IPS-18a (cell line): ENCODE measurements around the gene RARS1.
A peak's percentile ranks its signal among the peaks of the same experiment; 100 is the strongest.

Experiments used
- H3K27ac ChIP-seq: one replicate; pipeline ENCODE4 v1.5.1; 2013; ENCODE audit warnings: low read length
- H3K27me3 ChIP-seq: one replicate; pipeline ENCODE4 v1.6.1; 2013; ENCODE audit warnings: mild to moderate bottlenecking, low read length; ENCODE audit not compliant: control insufficient read depth, insufficient read depth
- H3K36me3 ChIP-seq: one replicate; pipeline ENCODE4 v1.6.1; 2013; ENCODE audit warnings: low read depth, low read length; ENCODE audit not compliant: control insufficient read depth
- H3K4me1 ChIP-seq: one replicate; pipeline ENCODE4 v1.6.1; 2013; ENCODE audit warnings: low read depth, low read length; ENCODE audit not compliant: control insufficient read depth
- H3K4me3 ChIP-seq: one replicate; pipeline ENCODE4 v1.5.1; 2013; ENCODE audit warnings: low read length
- H3K9ac ChIP-seq: one replicate; pipeline ENCODE4 v1.6.1; 2013; ENCODE audit warnings: mild to moderate bottlenecking, low read length, moderate library complexity
- H3K9me3 ChIP-seq: one replicate; pipeline ENCODE4 v1.6.1; 2013; ENCODE audit warnings: low read depth, low read length; ENCODE audit not compliant: control insufficient read depth

The RARS1 gene

GRCh38 chr5:168486136-168486879, at the start of gene RARS1:
TSS of gene RARS1 (plus strand) at chr5:168486471. CDS start at chr5:168486499, 28 bp downstream.
- peaks cover 28% of the 10 kb centered on the region for H3K36me3 ChIP-seq
- H3K9me3 ChIP-seq: no peaks in the 10 kb centered on the region
- H3K27ac ChIP-seq: no peak within 1 kb of the TSS
- peaks cover 4% of the 10 kb centered on the region for H3K4me1 ChIP-seq
- H3K9ac ChIP-seq: peak within 1 kb of the TSS; percentile 74
- peak within 1 kb of the TSS; percentile 97 for H3K4me3 ChIP-seq
- peaks cover 5% of the 10 kb centered on the region for H3K27me3 ChIP-seq

GRCh38 chr5:168438349-168438748, 47.9 kb upstream of the RARS1 start:
- no peak overlapping the region for H3K9ac ChIP-seq
- peaks cover 30% of the 10 kb centered on the region for H3K36me3 ChIP-seq
- no peak overlapping the region for H3K4me3 ChIP-seq
- no peaks in the 10 kb centered on the region for H3K9me3 ChIP-seq
- H3K4me1 ChIP-seq: no peaks in the 10 kb centered on the region
- H3K27me3 ChIP-seq: no peaks in the 10 kb centered on the region
- H3K27ac ChIP-seq: no peak overlapping the region

GRCh38 chr5:168443533-168443932, 42.7 kb upstream of the RARS1 start:
- Histone ChIP-seq H3K4me1 (no peaks in the 10 kb centered on the region), H3K9ac (no peak overlapping the region), H3K27ac (no peak overlapping the region)

GRCh38 chr5:168443950-168444700, 42.1 kb upstream of the RARS1 start:
- no peak overlapping the region for H3K4me3 ChIP-seq
- H3K36me3 ChIP-seq: peaks cover 37% of the 10 kb centered on the region
- no peak overlapping the region for H3K27ac ChIP-seq
- H3K9ac ChIP-seq: no peak overlapping the region
- no peaks in the 10 kb centered on the region for H3K27me3 ChIP-seq
- no peaks in the 10 kb centered on the region for H3K4me1 ChIP-seq
- H3K9me3 ChIP-seq: no peaks in the 10 kb centered on the region

More at GRCh38 chr5:168443533-168443932, 42.7 kb upstream of the RARS1 start:
- Histone ChIP-seq H3K36me3 (peaks cover 37% of the 10 kb centered on the region), H3K4me3 (no peak overlapping the region), H3K9me3 (no peaks in the 10 kb centered on the region), H3K27me3 (no peaks in the 10 kb centered on the region)

- Histone ChIP-seq H3K4me3 (no peak overlapping the region), H3K9ac (no peak overlapping the region), H3K36me3 (peaks cover 20% of the 10 kb centered on the region), H3K27ac (no peak overlapping the region), H3K4me1 (no peaks in the 10 kb centered on the region), H3K9me3 (no peaks in the 10 kb centered on the region), H3K27me3 (no peaks in the 10 kb centered on the region)
Observed at GRCh38 chr5:168446983-168447619, 39.2 kb upstream of the RARS1 start.

- Histone ChIP-seq H3K9me3 (no peaks in the 10 kb centered on the region), H3K27ac (no peak overlapping the region), H3K9ac (no peak overlapping the region), H3K27me3 (no peaks in the 10 kb centered on the region), H3K4me3 (no peak overlapping the region), H3K4me1 (no peaks in the 10 kb centered on the region), H3K36me3 (peaks cover 20% of the 10 kb centered on the region)
Observed at GRCh38 chr5:168447808-168448207, 38.5 kb upstream of the RARS1 start.

GRCh38 chr5:168449166-168449565, 37.1 kb upstream of the RARS1 start:
- Histone ChIP-seq H3K9ac (no peak overlapping the region), H3K27ac (no peak overlapping the region), H3K36me3 (peaks cover 7% of the 10 kb centered on the region), H3K4me1 (no peaks in the 10 kb centered on the region), H3K27me3 (no peaks in the 10 kb centered on the region), H3K9me3 (no peaks in the 10 kb centered on the region), H3K4me3 (no peak overlapping the region)

- Histone ChIP-seq H3K4me1 (no peaks in the 10 kb centered on the region), H3K27me3 (no peaks in the 10 kb centered on the region), H3K9ac (no peak overlapping the region), H3K9me3 (no peaks in the 10 kb centered on the region), H3K4me3 (no peak overlapping the region), H3K36me3 (peaks cover 11% of the 10 kb centered on the region), H3K27ac (no peak overlapping the region)
Observed at GRCh38 chr5:168451565-168451964, 34.7 kb upstream of the RARS1 start.

- H3K9ac ChIP-seq: no peak overlapping the region
- no peak overlapping the region for H3K4me3 ChIP-seq
- H3K4me1 ChIP-seq: no peaks in the 10 kb centered on the region
- no peak overlapping the region for H3K27ac ChIP-seq
- H3K36me3 ChIP-seq: peaks cover 36% of the 10 kb centered on the region
- no peaks in the 10 kb centered on the region for H3K27me3 ChIP-seq
- H3K9me3 ChIP-seq: no peaks in the 10 kb centered on the region
Observed at GRCh38 chr5:168455201-168455600, 31.1 kb upstream of the RARS1 start.

GRCh38 chr5:168457542-168457941, 28.7 kb upstream of the RARS1 start:
- peaks cover 42% of the 10 kb centered on the region for H3K36me3 ChIP-seq
- H3K27me3 ChIP-seq: no peaks in the 10 kb centered on the region
- no peaks in the 10 kb centered on the region for H3K4me1 ChIP-seq
- no peaks in the 10 kb centered on the region for H3K9me3 ChIP-seq
- no peak overlapping the region for H3K4me3 ChIP-seq
- H3K9ac ChIP-seq: no peak overlapping the region
- H3K27ac ChIP-seq: no peak overlapping the region

- Histone ChIP-seq H3K9me3 (no peaks in the 10 kb centered on the region), H3K36me3 (peaks cover 46% of the 10 kb centered on the region), H3K27me3 (no peaks in the 10 kb centered on the region)
Observed at GRCh38 chr5:168460606-168461005, 25.7 kb upstream of the RARS1 start.

More at GRCh38 chr5:168460606-168461005, 25.7 kb upstream of the RARS1 start:
- Histone ChIP-seq H3K27ac (no peak overlapping the region), H3K4me1 (no peaks in the 10 kb centered on the region), H3K9ac (no peak overlapping the region), H3K4me3 (no peak overlapping the region)
